HG03095 (cell line): Measurements from ENCODE around the gene TMEM266.
"Not testable (repeated sequence)": the region's sequence is repeated elsewhere in the genome, so short reads cannot be mapped to it uniquely, and the experiment has no call there.

ENCODE experiments used
- ATAC-seq: cut with Tn5 transposase; IDR thresholded peaks from one replicate; pipeline ENCODE4 v1.9.1; 2021; ENCODE audit warnings: moderate library complexity; ENCODE audit not compliant: unreplicated experiment

Gene TMEM266

DNA sequence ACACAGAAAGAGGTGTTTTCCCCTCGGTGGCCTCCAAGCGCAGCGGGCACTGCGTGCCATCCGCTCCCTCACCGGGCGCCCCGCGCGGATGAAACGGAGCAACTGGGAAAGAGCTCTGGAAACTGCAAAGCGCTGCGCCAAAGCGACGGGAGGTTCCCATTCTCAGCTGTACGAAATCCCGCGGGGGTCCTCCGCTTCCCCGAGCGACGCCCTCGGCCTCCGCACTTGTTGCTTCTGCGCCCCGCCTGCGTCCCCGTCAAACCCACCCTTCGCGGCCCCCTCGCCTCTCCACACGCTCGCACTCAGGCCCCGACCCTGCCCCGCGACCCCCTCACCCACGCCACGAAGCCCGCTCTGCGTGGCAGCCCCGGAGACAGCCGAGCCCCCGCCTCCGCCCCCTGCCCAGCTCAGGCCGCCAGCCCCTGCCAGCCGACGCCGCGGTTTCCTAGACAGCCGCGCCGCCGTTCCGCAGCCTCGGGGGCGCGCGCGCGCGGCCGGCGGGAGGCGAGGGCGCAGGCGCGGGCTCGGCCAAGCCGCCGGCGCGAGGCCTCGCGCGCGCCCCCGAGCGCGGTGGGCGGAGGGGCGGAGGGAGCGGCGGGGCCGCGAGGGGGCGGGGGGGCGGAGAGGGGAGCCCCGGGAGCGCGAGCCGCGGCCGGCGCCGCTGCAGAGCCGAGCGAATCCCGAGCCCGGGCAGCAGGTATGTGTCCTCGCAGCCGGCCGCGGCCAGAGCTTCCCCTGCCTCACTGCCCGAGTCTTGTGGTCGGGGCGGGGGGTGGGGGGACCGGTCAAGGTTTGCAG lies at the start of gene TMEM266:
TMEM266 (plus strand) TSS at position 666 of the 798 bp plus-strand sequence. CDS start 74,279 bp downstream, outside the sequence.
- no peak for ATAC-seq

DNA sequence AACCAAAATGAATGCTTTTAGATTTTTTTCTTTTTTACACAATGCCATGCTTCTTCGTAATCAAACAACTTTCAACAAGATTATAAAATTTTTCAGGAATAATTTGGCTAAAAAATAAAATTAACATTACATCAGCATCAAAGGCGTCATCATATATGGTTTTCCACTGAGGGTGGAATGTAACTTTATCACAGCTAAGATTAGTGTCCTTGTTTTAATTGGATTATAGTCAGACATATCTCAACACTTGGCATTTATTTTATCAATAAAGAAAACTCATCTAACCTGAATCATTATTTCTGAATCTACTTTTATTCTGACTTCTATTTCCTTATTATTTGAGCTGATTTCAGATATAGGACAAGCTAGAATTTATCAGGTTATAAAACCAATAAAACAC lies 49.2 kb upstream of the TMEM266 start:
- no peak for ATAC-seq

- ATAC-seq = no peak
These were observed 47.9 kb upstream of the TMEM266 start, which contains the start of gene NRG4 for GRCh38 chr15:76011627-76012551. Gene NRG4 (minus strand): TSS chr15:76012424. CDS start chr15:76011230, 1,194 bp downstream.

DNA sequence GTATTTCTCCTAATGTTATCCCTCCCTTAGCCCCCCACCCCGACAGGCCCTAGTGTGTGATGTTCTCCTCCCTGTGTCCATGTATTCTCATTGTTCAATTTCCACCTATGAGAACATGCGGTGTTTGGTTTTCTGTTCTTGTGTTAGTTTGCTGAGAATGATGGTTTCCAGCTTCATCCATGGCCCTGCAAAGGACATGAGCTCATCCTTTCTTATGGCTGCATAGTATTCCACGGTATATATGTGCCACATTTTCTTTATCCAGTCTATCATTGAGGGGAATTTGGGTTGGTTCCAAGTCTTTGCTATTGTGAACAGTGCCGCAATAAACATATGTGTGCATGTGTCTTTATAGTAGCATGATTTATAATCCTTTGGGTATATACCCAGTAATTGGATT lies 46.3 kb upstream of the TMEM266 start:
- not testable (repeated sequence) for ATAC-seq

GRCh38 chr15:76024021-76024768 lies 35.6 kb upstream of the TMEM266 start:
- no peak for ATAC-seq

- no peak for ATAC-seq
These were observed 27.7 kb upstream of the TMEM266 start for GRCh38 chr15:76032046-76032445.

- no peak for ATAC-seq
These were observed 26.3 kb upstream of the TMEM266 start for GRCh38 chr15:76033438-76033837.

GRCh38 chr15:76034111-76034510 lies 25.7 kb upstream of the TMEM266 start:
- no peak for ATAC-seq

GRCh38 chr15:76035593-76035992 lies 24.2 kb upstream of the TMEM266 start:
- ATAC-seq = no peak

GRCh38 chr15:76038512-76038911 lies 21.3 kb upstream of the TMEM266 start:
- no peak for ATAC-seq

DNA sequence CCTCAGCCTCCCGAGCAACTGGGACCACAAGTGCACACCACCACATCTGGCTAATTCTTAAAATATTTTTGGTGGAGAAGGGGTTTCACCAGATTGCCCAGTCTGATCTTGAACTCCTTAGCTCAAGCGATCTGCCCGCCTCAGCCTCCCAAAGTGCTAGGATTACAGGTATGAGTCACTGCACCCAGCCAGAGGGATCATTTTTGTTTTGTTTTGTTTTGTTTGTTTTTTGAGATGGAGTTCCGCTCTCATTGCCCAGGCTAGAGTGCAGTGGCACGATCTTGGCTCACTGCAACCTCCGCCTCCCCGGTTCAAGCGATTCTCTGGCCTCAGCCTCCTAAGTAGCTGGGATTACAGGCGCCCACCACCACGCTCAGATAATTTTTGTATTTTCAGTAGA lies 5.6 kb upstream of the TMEM266 start:
- not testable (repeated sequence) for ATAC-seq

DNA sequence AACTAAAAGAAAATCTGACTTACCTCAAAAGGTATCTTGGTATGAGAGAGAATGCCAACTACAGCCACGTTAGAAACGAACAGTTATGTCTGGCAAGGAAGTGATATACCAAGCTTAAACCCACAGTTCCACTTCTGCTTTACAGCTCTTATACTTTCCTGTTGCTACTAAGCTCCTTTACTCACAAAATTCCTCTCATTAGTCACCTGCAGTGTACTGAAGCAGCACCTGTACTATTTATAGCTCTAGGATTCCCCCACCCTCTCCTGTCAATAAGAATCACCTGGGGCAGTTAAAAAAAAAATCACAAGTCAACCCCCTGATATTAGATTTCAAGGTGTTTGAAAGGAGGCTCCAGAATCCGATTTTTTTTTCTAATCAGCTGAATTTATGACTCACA lies 2.9 kb upstream of the TMEM266 start:
- ATAC-seq = peak; percentile 40

- peak; percentile 25 for ATAC-seq
These were observed 2.3 kb upstream of the TMEM266 start for GRCh38 chr15:76057332-76058000.

DNA sequence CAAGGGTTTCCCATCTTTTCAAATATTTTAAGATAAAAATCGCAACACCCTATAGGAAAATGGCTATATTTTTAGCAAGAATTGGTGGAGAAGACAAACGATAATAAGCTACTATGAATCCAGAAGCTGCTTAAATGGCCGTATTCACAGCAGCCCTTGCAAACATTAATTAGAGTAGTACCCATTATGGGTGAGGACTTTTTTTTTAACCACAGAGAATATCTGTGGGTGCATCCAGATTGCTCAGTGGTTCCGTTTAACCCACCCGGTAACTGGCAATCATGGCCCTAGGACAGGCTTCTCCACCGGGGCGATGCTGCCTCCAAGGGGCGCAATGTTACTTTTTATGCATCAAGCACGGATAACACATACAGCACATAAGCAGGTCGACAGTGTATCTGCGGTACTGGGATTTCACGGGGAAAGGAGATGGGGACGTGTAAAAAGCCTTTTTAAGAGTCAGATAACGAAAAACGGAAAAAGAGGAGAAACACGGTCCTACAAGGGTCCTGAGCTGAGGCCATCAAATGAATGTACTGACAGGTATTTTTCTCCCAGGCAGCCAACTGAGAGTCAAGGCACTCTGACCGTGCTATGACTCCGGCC lies 968 bp upstream of the TMEM266 start:
- no peak for ATAC-seq

- no peak for ATAC-seq
These were observed 569 bp downstream of the TMEM266 start for GRCh38 chr15:76060118-76060989.

DNA sequence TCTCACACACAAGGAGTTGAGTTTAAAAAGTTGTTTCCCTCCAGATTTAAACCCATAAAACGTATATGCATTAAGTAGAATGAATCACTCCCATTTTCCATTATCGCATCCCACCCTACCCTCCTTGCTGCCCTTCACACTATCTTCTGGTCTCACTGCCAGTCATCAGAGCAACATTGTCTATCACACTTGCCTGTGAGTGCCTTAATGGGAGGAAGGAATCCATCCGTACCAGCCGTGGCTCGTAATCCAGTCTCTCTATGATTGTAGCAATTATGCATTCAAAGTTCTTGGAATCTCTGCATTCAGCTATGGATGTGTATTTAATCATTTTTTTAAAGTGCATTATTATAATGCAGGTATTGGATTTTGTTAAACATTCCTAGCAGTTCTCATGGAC lies 1.9 kb downstream of the TMEM266 start:
- ATAC-seq = no peak

- ATAC-seq = no peak
These were observed 2.5 kb downstream of the TMEM266 start for GRCh38 chr15:76062286-76062685.

GRCh38 chr15:76064375-76064774 lies 4.6 kb downstream of the TMEM266 start:
- ATAC-seq = no peak

DNA sequence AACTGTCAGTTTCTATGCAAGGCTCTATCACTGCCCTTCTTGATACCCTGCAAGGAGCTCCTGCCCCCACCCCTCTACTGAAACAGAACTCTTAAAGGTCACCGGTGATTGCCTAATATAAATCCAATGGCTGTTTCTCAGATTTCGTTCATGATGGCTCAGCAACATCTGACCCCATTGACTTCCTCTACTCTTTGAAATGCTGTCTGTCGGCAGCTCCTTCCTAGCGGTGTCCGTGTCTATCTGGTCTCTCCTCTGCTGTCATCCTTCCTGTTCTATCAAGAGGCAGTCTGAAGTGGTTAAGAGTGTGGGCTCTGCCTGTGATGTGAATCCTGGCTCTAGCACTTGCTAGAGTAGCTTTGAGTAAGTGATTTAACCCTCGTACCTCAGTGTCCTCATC lies 5.5 kb downstream of the TMEM266 start:
- no peak for ATAC-seq
